Neural cell (in vitro differentiated cells): ENCODE data around the gene ATG4A.

ENCODE experiments used
- EZH2 ChIP-seq: fragments of 200-600, 300-800 bp; shearing (Covaris generic), sonication (generic); IDR thresholded peaks from 2 replicates; pipeline ENCODE4 v1.6.1; 2014; ENCODE audit warnings: antibody characterized with exemption, low read length, borderline replicate concordance, mild to moderate bottlenecking; ENCODE audit not compliant: insufficient read depth, poor library complexity, severe bottlenecking
- MXI1 ChIP-seq: fragments of 450-650 bp; conservative IDR thresholded peaks from 2 replicates; pipeline ENCODE4 v1.6.1; 2014; ENCODE audit warnings: antibody characterized with exemption, mild to moderate bottlenecking; ENCODE audit not compliant: poor library complexity, severe bottlenecking
- POLR2AphosphoS5 ChIP-seq: IDR thresholded peaks from 2 replicates; pipeline ENCODE4 v1.6.1; 2012
- RAD21 ChIP-seq: fragments of 450-650 bp; conservative IDR thresholded peaks from 2 replicates; pipeline ENCODE4 v1.6.1; 2014; ENCODE audit warnings: antibody characterized with exemption, mild to moderate bottlenecking, moderate library complexity
- SMC3 ChIP-seq: fragments of 450-650 bp; conservative IDR thresholded peaks from 2 replicates; pipeline ENCODE4 v1.6.1; 2014; ENCODE audit warnings: antibody characterized with exemption, mild to moderate bottlenecking, moderate library complexity; ENCODE audit not compliant: poor library complexity
- TF ChIP-seq, protein P1 (sequence below): fragments of 450-650 bp; IDR thresholded peaks from 2 replicates; pipeline ENCODE4 v1.5.1; 2014; ENCODE audit warnings: antibody characterized with exemption, mild to moderate bottlenecking, moderate library complexity; ENCODE audit not compliant: poor library complexity, severe bottlenecking
- TF ChIP-seq, protein P2 (sequence below): IDR thresholded peaks from 2 replicates; pipeline ENCODE4 v1.6.1; 2012; ENCODE audit warnings: borderline replicate concordance

DNA sequence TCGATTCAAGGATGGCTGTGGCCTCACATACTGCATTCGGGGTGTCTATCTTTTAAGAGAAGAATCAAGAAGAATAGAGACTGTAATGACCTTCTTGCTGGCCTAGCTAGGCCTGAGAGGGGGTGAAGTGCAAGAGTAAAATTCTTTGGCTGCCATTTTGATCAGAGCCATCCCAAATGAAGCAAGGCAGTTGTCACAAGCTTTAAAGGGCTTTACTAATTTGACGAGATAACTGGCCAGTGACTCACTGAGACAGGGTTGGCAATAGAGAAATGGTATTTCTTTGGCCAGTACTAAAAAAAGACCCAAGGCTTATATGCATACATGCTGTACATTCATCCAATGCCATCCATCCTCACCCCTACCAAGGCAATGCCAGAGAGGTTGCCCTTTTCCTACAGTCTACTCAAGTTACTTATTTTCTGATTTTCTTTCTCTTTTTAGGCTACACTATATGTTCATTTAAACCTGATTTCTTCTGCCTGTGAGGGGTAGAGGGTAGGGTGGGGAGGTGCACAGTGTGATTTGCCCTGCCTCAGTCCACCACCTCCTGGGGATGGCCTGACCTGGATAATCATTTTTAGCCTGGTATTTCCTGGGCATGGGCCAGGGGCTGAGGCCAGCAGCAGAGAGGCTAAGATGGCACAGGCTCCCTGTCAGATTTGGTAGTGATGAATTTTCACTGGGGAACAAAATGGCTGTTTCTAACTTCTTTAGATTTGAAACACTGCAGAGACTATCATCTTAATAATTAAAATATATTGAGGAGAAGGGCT is 32.2 kb downstream of the ATG4A start:
- TF ChIP-seq, protein P1, sequence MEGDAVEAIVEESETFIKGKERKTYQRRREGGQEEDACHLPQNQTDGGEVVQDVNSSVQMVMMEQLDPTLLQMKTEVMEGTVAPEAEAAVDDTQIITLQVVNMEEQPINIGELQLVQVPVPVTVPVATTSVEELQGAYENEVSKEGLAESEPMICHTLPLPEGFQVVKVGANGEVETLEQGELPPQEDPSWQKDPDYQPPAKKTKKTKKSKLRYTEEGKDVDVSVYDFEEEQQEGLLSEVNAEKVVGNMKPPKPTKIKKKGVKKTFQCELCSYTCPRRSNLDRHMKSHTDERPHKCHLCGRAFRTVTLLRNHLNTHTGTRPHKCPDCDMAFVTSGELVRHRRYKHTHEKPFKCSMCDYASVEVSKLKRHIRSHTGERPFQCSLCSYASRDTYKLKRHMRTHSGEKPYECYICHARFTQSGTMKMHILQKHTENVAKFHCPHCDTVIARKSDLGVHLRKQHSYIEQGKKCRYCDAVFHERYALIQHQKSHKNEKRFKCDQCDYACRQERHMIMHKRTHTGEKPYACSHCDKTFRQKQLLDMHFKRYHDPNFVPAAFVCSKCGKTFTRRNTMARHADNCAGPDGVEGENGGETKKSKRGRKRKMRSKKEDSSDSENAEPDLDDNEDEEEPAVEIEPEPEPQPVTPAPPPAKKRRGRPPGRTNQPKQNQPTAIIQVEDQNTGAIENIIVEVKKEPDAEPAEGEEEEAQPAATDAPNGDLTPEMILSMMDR: no peak
- TF ChIP-seq RAD21 (no peak), EZH2 (no peak), POLR2AphosphoS5 (no peak), MXI1 (no peak), SMC3 (no peak)
- TF ChIP-seq, protein P2, sequence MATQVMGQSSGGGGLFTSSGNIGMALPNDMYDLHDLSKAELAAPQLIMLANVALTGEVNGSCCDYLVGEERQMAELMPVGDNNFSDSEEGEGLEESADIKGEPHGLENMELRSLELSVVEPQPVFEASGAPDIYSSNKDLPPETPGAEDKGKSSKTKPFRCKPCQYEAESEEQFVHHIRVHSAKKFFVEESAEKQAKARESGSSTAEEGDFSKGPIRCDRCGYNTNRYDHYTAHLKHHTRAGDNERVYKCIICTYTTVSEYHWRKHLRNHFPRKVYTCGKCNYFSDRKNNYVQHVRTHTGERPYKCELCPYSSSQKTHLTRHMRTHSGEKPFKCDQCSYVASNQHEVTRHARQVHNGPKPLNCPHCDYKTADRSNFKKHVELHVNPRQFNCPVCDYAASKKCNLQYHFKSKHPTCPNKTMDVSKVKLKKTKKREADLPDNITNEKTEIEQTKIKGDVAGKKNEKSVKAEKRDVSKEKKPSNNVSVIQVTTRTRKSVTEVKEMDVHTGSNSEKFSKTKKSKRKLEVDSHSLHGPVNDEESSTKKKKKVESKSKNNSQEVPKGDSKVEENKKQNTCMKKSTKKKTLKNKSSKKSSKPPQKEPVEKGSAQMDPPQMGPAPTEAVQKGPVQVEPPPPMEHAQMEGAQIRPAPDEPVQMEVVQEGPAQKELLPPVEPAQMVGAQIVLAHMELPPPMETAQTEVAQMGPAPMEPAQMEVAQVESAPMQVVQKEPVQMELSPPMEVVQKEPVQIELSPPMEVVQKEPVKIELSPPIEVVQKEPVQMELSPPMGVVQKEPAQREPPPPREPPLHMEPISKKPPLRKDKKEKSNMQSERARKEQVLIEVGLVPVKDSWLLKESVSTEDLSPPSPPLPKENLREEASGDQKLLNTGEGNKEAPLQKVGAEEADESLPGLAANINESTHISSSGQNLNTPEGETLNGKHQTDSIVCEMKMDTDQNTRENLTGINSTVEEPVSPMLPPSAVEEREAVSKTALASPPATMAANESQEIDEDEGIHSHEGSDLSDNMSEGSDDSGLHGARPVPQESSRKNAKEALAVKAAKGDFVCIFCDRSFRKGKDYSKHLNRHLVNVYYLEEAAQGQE: no peak
